NCI-H82 (cell line): Measurements from ENCODE around the gene SEC61A2.
A peak's percentile ranks its signal among the peaks of the same experiment; 100 is the strongest.
"Not testable (repeated sequence)": the region's sequence is repeated elsewhere in the genome, so short reads cannot be mapped to it uniquely, and the experiment has no call there.

ENCODE experiments used
- DNase-seq: peaks from one replicate; lab custom pipeline; 2025; lab: John Stamatoyannopoulos, UW

Gene SEC61A2

DNA sequence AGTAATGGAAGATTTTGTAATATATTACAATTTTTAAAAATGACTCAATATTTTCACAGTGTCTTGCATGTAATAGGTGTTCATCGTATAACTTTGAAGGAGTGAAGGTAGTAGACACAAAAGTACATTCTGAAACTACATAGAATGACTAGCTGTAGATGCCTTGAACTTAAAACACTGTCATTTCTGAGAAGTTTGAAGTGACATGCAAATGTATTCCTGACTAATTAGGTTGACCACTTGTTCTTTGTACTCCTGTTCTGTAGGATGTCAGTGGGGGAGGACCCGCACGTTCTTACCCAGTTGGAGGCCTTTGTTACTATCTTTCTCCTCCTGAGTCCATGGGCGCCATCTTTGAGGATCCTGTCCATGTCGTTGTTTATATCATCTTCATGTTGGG is 31.2 kb downstream of the SEC61A2 start:
- DNase-seq, result no peak

DNA sequence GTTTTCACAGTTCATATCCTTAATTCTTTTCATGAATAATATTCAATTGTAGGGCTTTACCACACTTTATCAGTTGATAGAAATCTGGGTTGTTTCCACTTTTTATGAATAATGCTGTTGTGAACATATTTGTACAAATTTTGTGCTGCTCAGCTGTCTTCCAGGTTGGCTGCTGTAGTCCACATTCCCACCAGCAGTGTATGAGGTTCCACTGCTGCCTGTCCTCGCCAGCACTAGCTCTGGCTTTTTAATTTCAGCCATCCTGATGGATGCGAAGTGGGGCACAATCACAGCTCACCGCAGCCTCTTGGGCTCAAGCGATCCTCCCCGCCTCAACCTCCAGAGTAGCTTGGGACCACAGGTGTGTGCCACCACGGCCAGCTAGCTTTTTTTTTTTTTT is 33.5 kb downstream of the SEC61A2 start:
- no peak for DNase-seq

DNA sequence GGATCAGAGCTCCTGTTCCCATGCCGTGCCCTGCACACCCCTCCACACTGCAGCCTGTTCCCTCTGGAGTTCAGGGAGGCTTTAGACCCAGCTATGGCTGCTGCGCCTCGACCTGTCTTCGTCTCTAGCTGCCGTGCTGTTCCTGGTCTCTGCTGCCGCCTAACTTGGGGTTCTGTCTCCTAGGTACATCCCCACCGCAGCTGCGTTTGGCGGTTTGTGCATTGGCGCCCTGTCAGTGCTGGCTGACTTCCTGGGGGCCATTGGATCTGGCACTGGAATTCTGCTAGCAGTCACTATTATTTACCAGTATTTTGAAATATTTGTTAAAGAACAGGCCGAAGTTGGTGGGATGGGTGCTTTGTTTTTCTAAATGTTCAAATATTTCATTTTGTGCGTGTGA is 34.6 kb downstream of the SEC61A2 start:
- DNase-seq, result no peak

DNA sequence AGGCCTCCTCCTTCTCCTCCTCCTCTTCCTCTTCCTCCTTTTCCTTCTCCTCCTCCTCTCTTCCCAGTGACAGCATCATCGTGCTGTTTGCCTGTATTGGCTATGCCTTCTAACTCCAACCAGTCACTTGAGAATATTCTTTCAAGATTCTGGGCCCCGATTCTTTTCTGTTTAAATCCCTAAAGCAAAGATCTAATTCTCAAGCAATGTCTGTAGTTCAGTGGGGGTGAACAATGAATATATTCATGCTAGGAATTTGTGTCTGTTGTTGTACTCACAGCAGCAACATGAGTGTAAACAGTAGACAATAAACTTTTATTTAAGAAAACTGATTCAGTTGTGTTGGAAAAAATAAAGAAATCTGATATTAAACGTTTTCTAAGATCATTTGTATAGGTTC is 35.6 kb downstream of the SEC61A2 start:
- no peak for DNase-seq

DNA sequence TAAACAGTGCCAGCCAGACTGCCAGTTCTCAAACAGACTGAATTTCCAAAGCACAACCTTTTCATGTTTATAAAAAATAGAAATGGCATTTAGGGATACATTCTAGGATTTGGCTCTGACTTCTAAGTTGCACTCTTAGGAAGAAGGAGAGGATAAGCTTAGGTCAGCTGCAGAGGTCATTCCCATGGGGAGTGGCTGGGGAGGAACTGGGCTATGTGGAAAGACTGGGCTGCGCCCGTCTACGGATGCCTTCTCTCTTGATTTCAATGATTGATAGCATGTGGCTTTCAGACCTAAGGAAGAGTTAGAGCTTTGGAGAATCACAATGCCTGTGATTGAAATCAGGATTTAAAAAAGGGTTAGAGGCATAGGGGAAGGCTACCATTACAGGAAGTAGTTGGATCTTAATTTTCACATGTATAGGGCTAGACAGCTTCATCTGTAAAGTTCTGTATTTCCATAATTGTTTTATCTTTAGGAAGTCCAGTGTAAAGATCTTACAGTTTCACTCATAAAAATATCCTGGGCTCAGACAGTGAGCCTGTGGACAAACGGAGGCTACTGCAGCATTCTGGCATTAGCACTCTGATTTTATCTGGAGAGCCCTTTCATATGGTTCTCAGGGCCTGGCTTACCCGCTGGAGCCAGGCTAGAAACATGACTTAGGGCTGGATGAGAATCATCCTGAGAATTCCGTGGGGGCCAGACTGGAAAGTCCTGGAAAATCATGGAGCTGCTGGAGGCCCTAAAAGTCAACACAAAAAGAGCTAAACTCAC is 36.7 kb downstream of the SEC61A2 start:
- no peak for DNase-seq

DNA sequence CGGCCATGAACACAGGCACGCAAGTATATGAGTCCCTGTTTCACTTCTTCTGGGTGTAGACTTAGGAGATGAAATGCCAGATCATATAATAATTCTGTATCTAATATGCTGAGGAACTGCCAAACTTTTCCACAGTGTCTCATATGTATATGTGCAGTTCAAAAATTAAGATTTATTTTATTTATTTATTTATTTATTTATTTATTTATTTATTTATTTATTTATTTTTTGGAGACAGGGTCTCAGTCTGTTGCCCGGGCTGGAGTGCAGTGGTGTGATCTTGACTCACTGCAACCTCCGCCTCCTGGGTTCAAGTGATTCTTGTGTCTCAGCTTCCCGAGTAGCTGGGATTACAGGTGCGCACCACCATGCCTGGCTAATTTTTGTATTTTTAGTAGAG is 42.0 kb downstream of the SEC61A2 start:
- not testable (repeated sequence) for DNase-seq

DNA sequence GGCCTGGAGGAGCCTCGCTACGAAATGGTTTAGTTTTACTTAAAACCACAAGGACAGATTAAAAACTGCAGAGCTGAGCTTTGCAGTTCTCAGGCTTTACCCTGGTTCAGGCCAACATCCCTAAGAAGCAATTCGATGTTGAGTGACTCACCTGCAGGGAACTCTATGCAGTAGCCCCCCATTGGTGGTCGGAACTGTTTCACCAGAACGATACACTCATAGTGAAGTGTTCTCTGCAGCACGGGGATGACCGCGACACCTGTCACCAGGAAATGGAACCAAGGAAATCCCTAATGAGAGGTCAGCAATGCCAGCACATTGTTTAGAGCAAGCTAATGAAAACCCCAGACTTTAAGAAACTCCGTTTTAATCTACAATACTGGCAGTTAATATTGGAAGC is 48.2 kb downstream of the SEC61A2 start:
- no peak for DNase-seq

DNA sequence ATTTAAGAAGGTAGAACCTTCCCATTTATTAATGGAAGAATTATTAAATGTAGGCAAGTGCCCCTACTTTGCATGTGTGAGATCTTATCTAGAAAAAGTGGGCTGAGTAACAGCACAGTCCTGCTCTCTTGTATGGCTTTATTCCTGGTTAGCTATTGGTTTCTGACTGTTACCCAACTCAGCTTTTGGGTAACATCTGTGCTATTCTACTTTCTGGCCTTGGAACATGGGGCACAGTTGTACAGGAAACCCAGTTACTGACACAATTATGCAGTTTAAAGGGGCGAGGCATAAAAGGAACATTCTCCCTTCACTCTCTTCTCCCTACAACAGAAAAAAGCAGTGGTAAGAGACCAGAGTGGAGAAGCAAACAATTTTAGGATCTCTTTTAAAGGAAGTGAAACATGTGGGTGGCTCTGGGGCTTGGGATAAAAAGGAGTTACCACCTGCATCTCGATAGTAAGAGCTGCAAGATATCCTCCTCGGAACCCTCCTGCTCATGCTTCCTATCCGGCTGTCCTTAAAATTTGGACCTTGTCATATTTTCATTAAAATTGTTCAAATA is 50.2 kb downstream of the SEC61A2 start:
- no peak for DNase-seq

DNA sequence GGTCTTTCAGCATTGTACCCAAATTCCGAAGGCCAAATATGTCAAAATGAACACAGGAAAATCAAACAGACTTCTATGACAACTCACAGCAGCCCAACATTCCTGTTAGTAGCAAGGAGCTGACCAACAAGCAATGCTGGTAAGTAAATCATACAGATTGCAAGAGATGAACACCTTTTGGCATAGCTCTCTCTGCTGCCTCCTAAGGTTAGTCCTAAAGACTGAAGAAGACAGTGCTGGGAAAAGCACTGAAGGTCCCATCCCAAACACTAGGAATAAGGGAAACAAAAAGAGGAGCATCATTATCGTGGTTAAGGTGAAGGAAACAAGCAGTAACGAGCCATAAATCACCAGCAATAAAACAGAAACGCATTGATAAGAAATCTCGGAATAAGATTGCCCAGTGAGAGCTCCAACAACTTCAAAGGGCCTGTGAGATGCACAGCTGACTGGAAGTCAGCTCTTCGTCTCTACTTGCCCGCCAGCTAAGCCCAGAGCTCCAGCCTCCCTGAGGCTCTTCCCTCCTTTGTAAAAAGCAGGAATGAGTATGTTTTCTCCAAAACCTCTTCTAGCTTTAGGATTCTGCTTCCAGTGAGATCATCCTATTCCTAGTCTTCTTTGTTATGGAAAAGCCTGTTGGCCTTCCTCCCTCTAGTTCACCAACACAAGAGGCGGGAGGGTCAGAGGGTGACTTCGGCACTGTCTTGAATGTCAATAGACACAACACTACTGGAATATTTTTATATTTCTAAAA is 50.9 kb downstream of the SEC61A2 start:
- DNase-seq, result no peak

DNA sequence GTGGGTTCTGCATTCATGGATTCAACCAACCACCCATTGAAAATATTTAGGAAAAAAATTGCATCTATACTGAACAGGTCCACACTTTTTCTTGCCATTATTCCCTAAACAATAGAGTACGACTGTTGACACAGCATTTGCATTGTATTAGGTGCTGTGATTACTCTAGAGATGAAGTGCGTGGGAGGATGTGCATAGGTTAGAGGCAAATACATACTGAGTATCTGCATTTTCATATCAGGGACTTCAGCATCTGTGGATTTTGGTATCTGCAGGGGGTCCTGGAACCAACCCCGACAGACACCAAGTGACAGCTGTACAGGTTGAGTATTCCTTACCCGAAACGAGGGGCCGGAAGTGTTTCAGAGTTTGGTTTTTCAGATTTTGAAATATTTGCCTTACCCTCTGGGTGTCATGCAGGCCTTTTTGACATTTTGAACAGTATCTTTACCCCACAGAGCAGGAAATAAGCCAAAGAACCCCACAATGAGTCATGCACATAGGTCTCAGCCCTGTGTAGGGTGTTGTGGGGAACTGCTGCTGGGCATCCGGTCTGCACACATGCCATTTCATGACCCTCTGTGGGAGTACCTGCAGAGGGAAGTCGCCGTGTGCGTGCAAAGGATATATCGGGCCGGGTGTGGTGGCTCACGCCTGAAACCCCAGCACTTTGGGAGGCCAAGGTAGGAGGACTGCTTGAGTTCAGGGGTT is 51.7 kb downstream of the SEC61A2 start:
- DNase-seq, result no peak

DNA sequence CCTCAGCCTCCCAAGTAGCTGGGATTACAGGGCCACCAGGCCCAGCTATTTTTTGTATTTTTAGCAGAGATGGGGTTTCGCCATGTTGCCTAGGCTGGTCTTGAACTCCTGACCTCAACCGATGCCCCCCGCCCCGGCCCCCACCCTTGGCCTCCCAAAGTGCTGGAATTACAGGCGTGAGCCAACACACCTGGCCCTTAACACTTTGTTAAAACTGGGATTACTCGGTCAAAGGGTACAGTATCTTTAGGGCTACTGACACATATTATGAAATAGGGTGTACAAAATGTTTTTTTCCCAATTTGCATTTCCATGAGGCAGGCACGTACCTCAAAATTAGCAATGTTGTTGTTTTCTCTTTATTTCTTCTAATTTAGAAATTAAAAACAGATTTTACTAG is 54.7 kb downstream of the SEC61A2 start:
- no peak for DNase-seq

DNA sequence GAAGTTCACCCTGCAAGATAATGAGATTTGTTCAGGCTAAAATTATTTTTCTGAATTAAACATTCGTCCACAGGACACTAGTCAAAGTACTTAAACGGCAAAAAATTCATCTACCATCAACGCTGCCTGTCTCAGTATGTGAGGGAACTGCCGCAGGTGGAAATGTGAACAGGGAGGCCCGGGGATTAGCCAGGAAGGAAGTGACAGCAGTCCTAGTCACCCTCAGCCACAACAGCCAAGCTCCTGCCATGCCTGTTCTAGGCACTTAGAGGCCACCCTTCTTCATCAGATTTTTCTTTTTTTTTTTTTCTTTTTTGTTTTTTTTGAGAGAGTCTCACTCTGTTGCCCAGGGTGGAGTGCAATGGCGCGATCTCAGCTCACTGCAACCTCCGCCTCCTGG is 56.8 kb downstream of the SEC61A2 start:
- DNase-seq, result no peak

DNA sequence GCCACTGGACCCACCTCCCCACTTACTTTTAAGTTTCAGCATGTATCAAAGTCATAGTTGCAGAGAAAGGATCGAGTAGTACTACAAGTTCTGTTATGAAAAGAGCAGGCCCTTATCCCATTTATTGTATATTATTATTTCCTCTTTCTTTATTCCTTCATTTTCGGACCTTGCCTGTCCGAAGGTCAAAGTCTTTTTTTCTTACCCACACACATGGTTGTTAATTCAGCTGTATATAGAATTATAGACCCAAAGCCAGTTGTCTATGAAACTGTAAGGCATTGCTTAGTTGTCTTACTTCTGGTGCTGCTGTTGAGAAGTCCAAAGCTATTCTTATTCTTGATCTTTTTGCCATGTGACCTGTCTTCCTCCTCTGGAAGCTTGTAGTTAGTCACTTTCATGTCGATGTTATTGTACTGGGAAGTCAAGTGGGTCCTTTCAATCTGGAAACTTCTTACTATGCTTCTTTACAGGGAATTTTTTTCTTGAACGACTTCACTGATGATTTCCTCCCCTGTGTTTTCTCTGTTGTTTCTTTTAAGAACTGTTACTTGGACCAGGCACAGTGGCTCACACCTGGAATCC is 57.9 kb downstream of the SEC61A2 start:
- DNase-seq, result no peak

DNA sequence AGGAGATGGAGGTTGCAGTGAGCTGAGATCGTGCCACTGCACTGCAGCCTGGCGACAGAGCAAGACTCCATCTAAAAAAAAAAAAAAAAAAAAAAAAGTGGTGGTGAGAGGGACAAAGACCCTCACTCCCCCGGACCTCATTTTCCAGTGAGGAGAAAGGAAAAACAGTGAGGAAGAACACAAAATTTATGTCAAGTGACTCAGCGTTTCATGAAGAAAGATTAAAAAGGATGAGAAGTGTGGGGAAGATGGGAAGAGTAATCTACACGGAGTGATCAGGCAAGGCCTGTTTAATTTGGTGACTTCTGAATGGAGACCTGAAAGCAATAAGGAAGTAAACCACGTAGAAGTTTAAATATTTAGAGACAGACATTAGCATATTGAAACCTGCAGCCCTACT is 59.2 kb downstream of the SEC61A2 start:
- no peak for DNase-seq

DNA sequence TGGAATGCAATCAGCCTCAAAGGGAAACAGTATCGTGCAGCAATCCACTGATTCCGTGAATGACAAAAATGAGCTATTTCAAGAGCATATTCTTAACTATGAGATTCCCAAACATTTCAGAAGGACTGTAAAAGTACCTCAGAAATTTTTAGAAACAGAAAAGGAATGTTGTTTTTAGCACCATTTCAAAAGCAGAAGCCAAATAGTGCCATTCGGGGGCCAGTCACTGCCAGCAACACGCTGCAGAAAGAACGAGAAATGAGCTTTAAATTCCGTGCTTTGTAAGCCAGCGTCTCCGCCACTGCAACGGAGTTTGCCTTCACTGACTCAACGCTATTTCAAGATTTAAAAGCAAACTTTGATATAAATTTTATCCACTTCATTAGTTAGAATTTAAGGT is 59.9 kb downstream of the SEC61A2 start:
- DNase-seq, result no peak

DNA sequence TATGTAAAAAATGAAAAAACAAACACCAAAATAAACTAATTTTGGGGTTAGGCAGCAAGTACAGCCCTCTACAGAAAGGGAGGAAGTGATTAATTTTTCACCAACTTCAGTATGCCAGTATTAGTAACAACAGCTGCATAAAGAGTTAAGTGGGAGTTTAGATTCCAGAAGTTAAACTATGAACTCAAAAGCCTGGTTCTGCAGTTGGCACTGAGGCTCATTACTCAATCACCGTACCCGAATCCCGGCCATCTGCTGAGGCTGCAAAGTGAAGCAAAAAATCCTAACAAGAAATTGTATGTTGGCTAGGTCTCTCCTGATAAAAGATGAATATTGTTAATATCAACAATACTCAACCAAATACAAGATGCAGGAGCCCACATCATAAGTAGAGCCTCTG is 62.2 kb downstream of the SEC61A2 start:
- DNase-seq, result no peak

DNA sequence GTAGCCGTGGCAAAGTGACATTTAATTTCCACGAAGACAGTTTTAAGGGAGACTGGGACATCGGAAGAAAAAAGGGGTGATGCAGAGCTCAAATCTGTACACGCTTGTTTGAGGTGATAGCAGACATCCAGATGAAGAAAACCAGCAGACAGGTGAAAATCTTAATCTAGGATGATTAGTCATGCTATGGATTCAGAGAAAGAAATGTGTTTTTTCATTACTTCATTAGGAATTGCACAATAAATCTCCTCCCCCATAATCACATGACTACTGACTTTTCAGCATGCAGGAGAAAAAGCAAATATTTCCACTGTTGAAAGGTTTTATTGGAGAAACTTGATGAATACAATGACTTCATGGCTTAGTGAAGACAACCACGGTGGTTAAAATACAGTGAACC is 63.7 kb downstream of the SEC61A2 start:
- no peak for DNase-seq

DNA sequence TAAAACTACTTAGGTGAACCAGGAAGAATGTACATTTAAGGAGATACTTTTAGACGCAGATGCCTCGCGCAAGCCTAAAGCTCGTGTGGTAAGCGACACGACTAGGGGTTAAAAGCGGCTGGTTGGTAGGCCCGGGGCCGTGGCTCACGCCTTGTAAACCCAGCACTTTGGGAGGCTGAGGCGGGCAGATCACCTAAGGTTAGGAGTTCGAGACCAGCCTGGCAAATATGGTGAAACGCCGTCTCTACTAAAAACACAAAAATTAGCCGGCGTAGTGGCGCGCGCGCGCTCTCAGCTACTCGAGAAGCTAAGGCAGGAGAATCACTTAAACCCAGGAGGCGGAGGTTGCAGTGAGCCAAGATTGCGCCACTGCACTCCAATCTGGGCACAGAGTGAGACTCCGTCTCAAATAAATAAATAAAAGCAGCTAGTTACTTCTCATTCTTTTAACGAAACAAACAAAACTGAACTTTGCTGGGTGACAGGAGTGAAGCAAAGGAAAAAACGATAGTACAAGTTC is 65.3 kb downstream of the SEC61A2 start:
- DNase-seq, result peak; percentile 40

DNA sequence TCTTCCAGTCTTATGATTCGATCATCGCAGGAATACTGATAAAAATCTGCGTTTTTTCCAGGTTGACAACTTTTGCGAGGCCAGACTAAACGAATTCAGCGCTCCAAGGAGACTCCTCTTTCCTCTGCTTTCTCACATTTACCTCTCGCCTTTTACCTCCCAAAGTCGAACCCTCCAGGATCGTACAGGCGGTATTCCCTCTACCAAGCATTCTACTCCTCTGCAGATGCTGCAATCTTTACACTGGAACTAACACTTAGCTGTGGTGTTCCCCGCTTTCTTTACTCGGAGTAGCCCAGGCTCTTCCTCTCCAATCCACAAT is 65.8 kb downstream of the SEC61A2 start:
- DNase-seq, result no peak

DNA sequence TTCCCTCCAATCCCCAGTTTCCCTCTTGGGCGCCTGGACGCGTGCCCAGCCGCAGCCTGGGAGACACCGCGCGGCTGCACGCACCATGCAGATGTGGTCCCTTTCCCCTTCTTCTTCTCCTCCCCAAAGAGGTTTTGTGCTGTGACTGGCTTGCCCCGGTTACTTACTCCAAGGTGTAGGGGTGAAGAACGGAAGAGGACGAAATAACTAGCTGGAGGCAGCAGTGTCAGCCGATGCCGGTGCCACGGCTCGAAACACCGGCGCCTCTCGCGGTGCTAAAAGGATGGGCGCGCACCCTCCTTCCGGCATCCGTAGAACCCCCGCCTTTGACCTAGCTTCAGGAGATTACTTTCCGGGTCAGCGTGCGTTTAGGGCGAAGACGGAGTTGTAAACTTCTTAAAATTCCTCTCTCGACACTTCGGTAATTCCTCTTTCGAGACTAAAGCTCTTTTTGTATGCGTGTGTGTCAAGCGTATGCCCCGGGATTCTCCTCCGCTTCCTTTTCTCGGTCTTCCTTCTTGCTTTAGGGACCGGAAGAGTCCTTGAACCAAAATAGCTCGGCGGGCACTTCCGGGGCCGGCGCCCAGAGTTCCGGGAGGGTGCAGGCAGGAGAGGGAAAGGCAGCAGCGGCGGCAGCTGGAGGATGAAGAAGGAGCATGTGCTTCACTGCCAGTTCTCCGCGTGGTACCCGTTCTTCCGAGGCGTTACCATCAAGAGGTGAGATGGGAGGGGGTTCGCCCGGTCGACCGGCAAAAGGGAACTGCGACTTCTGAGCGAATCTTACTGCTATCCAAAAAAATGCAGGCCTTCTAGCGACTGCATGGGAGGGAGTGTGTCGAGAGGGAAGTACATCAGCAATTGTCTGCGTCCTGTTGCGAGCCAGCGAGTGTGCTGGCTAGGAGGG is 66.4 kb downstream of the SEC61A2 start, which contains the start of the genes CDC123 and NUDT5:
CDC123 (plus strand) TSS at position 586 of the 904 bp plus-strand sequence; CDS start at position 644, 58 bp downstream.
NUDT5 (minus strand) TSS at position 289 of the 904 bp plus-strand sequence. CDS start 9,600 bp downstream, outside the sequence.
- DNase-seq, result peak; percentile 90
